Measurements from ENCODE around the gene ISCA2.

ISCA2 gene

DNA sequence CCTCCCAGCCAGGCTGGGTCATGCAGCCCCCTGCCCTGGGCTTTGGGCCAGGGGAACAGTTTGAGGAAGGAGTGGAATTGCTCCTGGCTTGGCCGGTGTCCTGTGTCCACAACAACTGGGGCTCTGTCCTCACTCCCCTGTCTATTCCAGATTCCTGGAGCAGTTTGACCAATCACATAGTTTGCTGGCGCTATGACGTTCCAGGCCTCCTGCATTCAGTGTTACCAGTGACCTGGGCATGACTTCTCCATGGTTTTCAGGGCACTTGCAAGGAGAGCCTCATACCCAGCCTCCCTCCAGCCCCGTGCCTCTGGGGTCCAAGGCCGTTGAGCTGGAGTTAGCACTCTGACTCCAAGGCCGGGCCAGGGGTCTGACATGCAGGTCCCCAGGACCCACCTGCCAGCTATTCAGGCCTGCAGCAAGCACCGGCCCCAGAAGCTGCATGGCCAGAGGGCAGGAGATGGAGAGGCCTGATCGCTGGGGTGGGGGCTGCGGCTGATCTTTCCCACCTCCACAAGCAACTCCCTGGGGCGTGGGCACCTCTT, 34.2 kb downstream of the ISCA2 start:
- DNase-seq (ENCODE audit: low spot score): no peak

DNA sequence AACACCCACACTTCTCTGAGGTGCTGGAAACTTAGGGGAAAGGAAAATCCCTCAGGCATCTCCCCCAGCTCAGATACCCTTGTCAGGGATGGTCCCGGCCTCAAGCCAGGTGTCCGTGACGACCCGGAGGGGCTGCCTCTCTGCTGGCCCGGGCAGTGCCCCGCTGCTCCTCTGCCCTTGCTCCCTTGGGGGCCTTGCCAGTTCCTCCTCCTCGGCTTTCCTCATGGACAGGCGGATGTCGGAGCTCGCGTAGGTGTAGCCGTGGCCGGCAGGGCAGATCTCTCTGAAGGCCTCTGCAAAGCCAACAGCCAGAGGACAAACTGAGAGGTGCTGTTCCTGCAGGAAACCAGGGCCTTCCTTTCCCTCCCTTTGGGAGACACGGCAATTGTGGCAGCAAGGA, 34.8 kb downstream of the ISCA2 start:
- TF ChIP-seq, protein P1, sequence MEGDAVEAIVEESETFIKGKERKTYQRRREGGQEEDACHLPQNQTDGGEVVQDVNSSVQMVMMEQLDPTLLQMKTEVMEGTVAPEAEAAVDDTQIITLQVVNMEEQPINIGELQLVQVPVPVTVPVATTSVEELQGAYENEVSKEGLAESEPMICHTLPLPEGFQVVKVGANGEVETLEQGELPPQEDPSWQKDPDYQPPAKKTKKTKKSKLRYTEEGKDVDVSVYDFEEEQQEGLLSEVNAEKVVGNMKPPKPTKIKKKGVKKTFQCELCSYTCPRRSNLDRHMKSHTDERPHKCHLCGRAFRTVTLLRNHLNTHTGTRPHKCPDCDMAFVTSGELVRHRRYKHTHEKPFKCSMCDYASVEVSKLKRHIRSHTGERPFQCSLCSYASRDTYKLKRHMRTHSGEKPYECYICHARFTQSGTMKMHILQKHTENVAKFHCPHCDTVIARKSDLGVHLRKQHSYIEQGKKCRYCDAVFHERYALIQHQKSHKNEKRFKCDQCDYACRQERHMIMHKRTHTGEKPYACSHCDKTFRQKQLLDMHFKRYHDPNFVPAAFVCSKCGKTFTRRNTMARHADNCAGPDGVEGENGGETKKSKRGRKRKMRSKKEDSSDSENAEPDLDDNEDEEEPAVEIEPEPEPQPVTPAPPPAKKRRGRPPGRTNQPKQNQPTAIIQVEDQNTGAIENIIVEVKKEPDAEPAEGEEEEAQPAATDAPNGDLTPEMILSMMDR (IDR thresholded peaks at IDR 0.05): no peak
- peak overlapping the region in 1 of 2 donors; percentile 8 for H3K27ac ChIP-seq
- H3K4me3 ChIP-seq: no peak overlapping the region
- no peak for DNase-seq (ENCODE audit: low spot score)

More for the DNA sequence above, 34.2 kb downstream of the ISCA2 start:
- TF ChIP-seq, protein P1 (IDR thresholded peaks at IDR 0.05): no peak
- H3K4me3 ChIP-seq: no peak overlapping the region
- H3K27ac ChIP-seq: peak overlapping the region in 1 of 2 donors; percentile 8

DNA sequence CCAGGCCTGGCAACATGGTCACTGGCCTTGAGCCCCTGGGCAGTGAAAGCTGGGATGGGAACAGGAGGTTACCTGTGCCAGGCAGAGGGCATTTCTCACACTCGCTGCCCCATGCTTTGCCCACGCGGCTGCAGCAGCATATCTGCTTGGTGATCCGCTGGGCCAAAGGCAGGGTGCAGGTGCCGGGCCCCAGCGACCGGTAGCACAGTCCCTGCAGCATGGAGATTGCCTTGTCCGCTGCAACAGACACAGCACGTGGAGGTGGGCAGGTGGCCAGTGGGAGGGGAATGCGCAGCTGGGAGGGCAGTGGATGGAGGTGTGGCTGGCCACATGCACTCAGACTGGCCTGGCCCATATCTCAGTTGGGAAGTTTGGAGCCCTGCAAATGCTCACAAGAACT, 35.3 kb downstream of the ISCA2 start:
- TF ChIP-seq, protein P1 (IDR thresholded peaks at IDR 0.05): no peak
- Histone ChIP-seq H3K27ac (no peak overlapping the region), H3K4me3 (no peak overlapping the region)
- DNase-seq (ENCODE audit: low spot score): no peak

DNA sequence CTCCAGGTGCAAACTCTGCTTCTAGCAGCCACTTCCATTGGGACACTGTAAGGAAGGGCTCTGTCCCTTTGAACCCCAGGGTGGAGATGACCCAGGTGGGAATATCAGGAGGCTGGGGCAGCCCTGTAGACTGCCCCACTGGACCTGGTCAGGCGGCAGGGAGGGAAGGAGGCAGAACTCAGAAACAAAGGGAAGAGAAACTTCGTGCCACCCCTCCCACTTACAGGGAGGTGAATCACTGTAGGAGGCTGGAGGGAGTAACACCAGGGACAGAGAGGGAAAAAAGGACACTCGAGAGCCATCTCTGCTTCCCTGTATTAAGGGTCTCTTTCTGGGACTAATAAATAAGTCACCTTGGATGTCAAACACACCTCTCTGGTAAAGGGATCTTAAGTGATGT, 37.4 kb downstream of the ISCA2 start:
- Histone ChIP-seq H3K27ac (peak overlapping the region in 1 of 2 donors; percentile 35), H3K4me3 (no peak overlapping the region)
- no peak for DNase-seq (ENCODE audit: low spot score)
- TF ChIP-seq, protein P1 (IDR thresholded peaks at IDR 0.05): no peak

DNA sequence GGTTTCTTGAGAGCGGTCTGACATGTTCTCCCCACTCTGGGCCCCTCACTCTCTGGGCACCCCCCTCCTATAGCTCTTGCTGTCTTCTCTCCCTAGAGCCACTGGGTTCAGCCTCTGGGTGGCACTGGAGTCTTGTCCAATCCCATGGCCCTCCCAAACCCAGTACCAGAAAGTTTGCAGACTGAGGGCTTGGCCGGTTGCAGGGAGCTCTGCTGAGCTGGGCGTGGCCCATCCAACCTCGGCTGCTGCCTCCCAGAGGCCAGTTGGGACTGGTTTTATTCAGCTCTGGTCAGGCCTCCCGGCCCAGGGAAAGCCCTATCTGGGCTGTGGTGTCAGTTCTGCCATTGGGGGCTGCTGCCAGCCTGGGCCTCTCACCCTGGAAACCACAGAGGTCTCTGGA, 37.9 kb downstream of the ISCA2 start:
- H3K4me3 ChIP-seq: no peak overlapping the region
- TF ChIP-seq, protein P1 (IDR thresholded peaks at IDR 0.05): peak; percentile 22
- DNase-seq (ENCODE audit: low spot score): no peak
- H3K27ac ChIP-seq: peak overlapping the region in 1 of 2 donors; percentile 35

DNA sequence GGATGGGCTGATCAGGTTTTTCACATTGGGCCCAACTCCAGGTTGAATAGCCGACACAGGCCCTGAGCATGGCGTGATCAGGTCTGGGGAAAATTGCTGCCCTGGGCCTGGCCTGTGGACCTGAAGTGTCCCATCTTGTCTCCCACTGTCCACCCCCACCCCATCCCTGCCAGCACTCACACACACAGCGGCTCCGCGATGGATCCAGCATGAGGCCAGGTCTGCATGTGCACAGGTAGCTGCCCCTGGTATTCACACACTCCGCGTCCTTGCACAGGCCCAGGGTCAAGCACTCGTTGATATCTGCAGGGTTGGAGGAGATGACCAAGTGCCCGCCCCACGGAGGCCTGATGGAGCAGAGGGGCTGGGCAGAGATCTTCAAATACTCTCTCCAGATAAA, 38.7 kb downstream of the ISCA2 start:
- DNase-seq (ENCODE audit: low spot score): no peak
- Histone ChIP-seq H3K27ac (peak overlapping the region in 1 of 2 donors; percentile 41), H3K4me3 (no peak overlapping the region)
- TF ChIP-seq, protein P1 (IDR thresholded peaks at IDR 0.05): no peak

DNA sequence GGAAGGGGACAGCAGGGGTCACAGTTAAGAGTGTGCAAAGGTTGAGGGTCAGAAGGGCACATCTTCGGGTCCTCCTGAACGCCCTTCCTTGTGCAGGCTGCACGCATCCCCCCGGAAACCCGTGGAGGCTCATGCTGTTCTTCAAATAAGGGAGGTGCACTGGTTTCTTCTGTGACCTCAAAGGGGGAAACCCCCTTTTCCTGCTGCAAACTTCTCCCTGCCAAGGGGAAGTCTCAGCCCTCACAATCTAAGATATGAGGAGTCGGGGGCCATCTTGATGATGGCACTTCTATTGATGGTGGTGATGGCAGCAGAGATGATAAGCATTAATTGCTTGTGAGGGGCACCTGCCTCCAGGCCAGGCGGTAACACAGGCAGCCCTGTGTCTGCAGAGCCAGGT, 40.0 kb downstream of the ISCA2 start:
- DNase-seq (ENCODE audit: low spot score): no peak
- Histone ChIP-seq H3K4me3 (no peak overlapping the region), H3K27ac (no peak overlapping the region)
- TF ChIP-seq, protein P1 (IDR thresholded peaks at IDR 0.05): no peak
